Measurements from ENCODE around the gene PTPN1.
"Not testable (repeated sequence)": the region's sequence is repeated elsewhere in the genome, so short reads cannot be mapped to it uniquely, and the experiment has no call there.

Gene PTPN1

DNA sequence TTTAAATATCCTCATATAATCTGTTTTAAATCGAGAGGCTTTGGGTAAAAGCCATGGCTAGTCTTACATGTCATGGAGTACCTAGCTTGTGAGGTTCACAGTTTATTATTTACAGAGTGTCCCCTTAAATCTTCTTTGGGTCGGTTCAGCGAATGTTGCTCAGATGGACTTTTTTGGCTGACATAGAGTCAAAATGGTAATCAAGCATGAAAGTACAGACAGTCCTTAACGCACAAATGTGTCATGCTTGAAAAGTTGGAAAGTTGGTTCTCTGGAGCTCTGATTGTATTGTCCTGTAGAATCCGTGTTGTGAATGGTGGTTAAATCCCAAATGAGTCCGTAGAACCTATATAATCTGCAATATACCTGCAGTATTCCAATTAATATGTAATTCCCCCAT, 22.0 kb downstream of the PTPN1 start:
- DNase-seq, result no peak

DNA sequence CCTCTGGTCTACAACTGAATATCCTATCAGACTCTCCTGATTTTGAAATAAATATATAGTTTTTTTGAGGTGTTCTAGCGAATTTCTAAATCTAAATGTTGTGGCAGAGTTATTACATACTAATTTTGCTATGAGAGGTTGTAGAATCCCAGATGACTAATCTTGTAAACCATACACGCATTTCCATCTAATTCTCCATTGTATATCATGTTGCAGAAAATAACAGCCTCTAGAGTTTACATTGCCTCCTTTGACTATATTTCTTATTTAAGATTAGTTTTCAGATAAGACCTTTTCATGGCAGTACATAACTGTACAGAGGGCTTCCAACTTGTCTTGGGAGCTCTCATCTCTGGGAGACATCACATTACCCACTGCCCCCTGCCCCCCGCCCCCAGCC, 22.9 kb downstream of the PTPN1 start:
- no peak for DNase-seq

DNA sequence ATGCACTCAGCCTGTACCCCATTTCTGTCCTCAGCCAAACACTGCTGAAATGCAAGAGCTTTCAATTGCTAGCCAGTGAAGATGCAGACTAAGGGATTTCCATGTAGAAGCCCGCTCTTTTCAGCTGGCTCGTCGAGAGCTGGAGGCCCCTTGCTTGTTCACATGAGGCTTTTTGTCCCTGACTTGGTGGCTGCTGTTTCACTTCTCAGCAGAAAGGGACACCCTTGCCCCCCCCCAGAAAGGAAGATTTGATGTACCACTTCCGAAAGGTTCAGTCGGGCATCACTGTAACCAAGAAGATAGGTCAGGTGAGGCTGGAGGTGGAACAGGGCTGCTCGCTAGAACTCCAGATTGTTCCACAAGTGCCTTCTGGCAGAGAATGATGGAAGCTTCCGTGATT, 23.3 kb downstream of the PTPN1 start:
- DNase-seq, result no peak

DNA sequence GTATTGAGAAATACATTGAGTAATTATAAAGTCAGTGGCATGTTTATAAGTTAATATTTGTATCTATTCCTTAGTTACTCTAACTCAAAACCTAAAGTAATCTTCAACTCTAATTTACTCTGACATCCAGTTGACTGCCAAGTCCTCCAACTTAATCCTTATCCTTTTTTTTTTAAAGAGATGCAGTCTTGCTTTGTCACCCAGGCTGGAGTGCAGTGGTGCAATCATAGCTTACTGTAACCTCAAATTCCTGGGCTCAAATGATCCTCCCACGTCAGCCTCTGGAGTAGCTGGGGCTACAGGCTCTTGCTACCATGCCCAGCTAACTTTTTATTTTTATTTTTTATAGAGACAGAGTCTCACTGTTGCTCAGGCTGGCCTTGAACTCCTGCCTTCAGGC, 24.4 kb downstream of the PTPN1 start:
- peak; percentile 50 to 70 for DNase-seq

DNA sequence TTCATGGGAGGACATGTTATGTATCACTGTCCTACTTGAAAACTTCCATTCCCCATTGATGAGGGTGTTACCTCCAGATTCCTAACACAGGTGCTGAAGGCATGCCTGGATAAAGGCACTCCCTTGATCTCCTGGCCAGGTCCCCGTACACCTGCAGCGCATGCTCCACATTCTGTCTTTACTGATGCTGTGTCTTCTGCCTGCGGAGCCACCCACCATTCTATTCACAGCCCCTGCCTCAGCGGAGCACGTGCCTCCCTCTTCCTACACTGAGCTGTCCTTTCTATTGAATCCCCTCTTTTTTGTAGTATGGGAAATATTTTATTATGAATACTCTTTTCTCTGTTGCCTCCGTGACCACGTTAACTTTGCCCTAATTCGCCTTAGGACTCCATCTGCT, 25.0 kb downstream of the PTPN1 start:
- DNase-seq, result no peak

DNA sequence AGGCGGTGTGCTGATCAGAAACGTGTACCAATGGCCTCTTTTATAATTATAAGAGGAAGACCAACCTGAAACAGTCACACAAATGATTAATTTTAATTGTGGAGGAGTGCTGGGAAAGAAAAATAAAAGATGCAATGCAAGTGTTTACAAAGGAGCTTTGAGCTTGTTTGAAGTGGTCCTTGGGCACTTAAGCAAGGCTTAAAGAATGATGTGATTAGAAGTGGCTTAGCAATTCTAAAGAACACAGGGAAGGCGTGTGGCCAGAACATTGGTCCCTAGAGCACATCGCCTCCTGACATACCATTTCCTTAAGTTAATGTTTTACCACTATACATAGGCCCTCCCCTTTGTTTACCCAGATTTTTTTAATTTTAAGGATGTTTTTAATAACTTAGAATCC, 26.1 kb downstream of the PTPN1 start:
- no peak for DNase-seq

DNA sequence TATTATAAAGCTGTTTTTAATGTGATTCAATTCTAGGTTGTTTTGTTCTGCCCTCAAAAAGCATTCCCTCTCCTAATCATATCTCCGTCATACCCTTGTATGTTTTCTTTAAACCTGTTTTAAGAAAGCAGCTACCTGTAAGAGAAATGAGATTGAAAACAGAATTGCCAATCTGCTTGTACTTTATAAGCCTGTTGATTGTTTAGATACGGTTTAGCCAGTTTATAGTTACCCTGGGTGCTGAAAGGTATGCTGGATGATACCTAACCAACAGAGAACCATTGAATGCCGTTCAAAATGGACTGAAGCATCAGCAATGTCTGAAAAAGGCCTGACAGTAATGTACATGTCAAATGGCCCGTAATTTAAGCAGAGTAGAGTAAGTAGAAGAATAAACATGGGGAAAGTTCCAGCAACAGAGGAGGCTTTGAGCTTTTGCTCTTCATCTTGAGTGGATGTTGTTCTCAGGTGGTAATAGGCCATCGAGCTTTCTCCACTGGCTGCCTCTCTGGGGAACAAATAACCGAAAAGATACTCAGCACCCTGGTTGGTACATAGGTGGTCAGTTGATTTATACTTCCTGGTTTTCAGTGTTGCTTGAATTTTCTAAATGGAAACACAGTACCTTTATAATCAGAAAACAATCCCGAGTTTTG, 27.5 kb downstream of the PTPN1 start:
- DNase-seq, result no peak

DNA sequence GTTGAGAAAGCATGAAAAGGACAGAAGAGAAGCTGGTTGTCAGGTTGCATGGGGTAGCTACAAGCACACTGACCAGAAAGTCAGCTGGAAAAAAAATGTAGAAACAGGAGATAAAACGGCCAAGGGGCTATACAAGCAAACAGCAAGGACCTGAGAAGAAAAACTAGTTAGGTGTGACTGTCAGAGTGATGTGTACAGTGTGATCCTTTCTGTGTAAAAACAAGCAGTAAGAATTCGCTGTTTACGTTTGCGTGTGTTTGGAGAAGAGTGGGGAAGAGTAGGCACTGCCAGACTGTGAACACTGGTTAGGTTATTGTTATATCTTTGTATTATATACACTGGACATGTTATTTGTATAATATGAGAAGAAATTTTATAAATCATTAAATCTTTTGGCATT, 28.1 kb downstream of the PTPN1 start:
- DNase-seq, result no peak

DNA sequence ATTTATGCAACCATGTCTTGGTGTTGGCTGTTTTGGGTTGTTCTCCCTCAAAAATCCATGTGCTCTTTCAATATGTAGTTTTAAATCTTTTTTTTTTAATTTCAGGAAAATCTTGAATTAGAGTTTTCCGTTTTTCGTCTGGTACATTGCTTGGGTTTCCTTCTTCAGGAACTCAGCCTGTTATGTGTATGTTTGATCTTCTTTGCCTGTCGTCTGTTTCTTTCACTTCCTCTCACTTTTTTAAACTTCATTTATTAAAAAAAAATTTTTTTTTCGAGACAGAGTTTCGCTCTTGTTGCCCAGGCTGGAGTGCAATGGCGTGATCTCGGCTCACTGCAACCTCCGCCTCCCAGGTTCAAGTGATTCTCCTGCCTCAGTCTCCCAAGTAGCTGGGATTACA, 29.6 kb downstream of the PTPN1 start:
- not testable (repeated sequence) for DNase-seq

DNA sequence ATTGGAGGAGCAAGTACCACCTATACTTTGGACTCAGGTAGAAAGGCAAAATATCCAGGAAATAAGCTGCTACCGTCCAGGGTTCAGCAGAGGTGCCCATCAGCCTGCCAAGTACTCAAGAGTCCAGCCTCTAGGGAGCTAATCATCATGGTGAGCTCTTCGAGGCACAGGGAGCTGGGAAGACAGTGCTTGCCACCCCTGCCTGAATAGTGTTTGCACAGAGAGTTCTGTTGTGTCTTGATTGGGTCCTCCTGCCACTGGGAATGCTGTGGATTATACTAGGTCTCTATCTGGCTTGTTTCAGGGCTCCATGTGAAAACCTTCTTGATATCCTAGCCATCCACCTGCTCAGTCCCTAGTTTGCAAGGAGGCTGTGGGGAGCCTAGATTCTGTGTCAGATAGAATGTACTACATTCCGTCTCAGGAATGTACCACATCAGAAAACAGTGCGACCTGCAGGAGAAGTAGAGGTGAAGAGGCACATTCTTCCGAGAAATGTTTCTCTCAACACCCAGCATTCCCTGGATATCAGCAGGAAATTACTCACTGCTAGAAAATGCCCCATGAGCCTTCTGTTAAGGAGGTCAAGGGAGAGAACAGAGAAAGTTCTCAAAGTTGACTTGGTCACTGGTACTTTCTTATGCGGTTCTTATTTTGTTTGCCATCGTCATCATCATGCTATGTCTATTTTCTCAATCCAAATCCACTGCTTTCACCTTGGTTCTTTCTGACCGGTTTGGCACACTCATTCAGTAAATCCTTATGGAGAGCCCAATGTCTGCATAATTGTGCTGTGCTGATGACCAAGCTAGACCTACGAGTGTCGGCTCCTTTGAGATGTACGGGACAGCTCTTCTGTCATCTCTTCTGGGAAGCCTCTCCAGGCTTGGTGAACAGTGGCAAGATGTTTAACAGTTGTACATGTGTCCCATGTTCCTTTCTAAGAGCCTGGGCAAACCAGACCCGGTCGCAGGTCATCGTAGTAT, 30.7 kb downstream of the PTPN1 start:
- DNase-seq, result no peak

DNA sequence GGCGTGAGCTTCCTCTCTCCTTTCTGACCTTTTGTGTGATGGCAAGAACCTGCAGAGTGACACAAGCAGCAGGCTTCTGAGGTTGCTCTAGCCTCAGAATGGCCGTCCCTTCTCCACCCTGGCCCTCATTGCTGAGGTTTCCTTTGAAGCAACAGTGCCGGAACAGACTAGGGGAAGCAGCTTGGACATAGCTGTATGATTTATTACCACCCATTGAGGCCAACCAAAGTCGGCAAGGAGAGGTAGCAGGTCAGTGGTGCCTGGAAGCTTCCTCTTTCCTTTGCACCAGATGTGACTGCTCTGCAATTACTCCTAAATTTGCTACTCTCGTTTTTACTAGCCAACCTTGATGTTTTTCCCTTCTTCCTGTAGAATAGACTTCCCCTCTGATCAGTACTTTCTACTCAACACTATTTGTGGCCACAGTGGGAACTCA, 31.4 kb downstream of the PTPN1 start:
- DNase-seq, result peak; percentile 19 to 33

DNA sequence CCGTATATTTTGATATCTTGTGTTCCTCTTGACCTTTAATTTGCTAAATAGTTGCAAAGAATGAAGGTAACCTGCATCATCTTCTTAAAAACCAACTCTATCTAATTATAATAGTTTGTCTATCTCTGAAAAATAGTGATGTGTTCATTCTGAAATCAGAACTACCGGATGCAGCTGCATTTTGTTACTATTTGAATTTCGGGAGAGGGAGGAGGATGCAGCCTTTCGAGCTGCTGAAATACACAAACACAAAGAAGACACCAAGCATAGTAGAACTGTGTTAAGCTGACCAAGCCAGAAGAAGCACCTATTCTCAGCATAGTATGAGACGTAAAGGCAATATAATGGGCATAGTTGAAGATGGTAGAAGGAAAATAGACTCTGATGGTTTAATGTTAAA, 33.1 kb downstream of the PTPN1 start:
- no peak for DNase-seq

DNA sequence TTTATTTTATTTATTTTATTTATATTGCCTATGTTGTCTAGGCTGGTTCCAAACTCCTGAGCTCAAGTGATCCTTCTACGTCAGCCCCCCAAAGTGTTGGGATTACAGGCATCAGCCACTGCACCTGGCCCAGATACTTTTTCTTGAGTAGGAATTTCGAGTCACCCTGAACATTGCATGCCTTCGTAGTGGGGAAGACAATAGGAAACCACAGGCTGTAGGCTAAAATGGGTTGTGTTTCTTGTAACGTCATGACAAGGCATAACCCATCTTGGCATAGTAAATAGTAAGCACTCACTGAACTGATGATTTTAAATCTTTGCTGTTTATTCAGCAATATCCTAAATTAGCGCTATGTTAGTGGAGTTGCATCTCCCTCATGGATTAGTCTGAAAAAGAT, 34.9 kb downstream of the PTPN1 start:
- DNase-seq, result no peak

DNA sequence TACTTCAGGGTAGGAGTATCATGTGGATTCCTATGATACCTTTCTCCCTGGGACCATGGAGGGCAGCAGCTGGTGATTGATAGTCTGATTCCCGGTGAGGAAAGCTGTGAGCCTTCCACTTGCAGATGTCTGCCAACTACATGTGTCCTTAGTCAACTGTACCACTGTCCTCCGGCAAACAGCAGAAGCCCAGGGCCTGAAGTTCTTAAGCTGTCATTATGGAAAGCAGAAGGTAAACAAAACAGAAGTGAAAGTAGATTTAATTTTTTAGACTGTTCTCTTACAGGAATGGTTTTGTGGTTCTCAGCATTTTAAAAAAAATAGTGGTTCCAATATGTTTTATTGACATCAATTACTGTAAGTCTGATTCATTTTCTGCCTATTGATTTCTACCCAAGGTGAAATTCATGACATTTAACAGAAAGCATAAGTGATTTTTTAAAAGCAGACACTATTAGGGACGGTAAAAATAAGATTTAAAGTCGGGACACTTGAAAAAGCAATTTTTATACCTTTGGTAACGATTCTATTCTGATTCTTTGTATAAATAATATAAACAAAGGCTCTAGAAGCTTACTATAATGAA, 36.6 kb downstream of the PTPN1 start:
- DNase-seq, result peak; percentile 51 to 58

DNA sequence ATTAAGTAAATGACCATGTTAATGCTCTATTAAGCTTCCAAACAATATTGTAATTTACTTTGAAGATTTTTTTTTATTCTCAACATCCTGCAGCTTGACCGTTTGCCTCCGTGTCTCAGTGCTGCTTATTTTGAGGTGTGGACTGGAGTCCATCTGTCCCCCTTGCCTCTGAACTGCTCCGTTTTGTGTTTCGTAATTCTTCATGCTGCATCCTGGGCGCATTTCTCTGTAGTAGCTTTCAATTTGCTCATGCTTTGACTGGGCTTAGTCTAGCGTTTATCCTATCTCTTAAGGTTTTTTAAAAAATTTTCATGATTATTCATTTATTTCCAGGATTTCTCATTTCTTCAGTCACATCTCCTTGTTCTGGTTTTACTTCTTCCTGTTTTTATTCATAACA, 37.8 kb downstream of the PTPN1 start:
- DNase-seq, result no peak

DNA sequence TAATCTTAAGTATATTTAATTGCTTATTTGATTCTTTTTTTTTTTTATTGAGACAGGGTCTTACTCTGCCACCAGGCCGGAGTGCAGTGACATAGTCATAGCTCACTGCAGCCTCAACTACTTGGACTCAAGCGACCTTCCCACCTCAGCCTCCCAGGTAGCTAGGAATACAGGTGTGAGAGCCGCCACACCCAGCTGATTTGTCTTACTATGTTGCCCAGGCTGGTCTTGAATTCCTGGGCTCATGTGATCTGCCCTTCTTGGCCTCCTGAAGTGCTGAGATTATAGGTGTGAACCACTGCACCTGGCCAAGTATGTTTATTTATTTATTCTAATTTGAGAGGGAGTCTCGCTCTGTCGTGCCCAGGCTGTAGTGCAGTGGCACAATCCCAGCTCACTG, 38.2 kb downstream of the PTPN1 start:
- DNase-seq, result no peak

DNA sequence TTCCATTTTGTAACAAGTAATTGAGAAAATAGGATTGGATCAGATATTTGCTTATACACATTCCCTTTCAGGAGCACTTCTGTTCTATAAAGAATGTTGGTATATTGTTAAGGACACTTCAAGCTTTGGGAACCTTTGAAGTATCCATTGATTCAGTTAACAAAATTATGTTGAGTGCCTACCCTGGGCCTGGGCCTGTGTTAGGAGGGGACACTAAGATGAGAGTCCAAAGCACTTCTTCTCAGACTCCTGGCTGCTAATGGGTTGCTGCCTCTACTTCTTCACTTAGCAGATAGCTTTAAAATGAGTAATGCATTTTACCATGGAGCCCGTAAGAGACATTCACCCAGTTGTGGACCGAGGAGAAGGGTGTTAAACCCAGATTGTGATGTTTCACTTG, 40.3 kb downstream of the PTPN1 start:
- no peak for DNase-seq

DNA sequence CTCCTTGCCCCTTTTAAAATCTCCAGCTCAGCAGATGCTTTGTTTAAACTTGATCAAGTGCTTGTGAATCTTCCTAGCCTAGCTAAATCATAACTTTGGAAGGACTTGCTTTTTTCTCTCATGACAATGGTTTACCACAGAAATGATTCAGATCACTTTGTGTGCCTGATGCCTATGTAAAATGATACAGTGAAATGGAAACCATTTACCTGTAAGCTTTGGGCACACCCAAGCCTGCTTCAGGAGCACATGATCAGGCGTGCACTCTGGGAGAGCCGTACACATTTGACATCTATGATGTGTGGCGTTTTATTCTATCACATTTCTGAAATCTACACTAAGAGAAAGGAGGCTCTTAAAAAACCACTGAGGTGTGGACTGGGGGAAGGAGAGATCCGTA, 41.1 kb downstream of the PTPN1 start:
- no peak for DNase-seq

DNA sequence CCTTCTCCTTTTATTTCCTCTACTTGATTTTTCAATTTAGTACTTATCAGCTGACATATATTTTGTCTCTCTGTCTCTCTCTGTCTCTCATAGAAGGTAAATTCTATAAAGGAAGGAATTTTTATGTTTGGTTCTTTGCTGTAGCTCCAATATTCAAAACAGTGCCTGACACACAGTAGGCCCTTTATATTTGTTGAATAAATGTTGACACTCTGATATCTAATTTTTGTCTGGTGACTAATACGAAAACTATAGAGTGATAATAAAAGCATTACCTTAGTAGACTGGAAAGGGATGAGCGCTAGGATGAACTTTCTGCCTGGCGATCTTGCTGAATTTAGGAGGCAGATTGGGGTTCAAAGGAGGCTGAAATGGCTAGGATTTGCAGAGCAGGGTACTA, 42.8 kb downstream of the PTPN1 start:
- DNase-seq, result no peak

DNA sequence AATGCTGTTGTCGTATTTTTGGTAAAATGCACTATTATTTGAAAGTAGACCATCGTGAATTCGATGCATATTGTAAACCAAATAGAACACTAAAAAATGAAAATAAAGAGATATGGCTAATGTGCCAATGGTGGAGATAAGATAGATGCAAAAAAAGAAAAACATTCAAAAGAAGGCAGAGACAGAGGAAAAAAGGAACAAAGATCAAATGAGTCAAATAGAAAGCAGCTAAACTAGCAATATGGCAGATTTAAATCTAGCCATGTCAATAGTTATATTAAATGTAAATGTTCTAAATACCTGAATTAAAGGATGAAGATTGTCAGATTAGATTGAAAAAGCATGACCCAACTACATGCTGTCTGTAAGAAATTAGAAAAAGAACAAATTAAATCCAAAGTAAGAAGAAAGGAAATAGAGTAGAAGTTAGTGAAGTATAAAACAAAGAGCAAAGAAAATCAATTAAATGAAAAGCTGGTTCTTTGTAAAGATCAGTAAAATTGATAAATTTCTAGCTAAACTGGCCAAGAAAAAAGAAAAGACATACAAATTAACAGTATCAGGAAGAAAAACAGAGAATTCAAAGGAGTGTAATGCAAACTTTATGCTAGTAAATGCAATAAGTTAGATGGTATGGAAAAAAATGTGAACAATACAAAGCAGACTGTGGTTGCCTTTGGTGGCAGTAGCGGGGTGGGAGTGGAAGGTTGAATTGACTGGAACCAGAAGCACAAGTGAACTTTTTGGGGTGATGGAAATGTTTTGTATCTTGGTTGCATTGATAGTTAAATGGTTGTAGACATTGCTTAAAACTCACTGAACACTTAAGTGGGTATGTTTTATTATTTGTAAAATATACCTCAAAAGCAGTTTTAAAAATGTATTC, 44.8 kb downstream of the PTPN1 start:
- no peak for DNase-seq

DNA sequence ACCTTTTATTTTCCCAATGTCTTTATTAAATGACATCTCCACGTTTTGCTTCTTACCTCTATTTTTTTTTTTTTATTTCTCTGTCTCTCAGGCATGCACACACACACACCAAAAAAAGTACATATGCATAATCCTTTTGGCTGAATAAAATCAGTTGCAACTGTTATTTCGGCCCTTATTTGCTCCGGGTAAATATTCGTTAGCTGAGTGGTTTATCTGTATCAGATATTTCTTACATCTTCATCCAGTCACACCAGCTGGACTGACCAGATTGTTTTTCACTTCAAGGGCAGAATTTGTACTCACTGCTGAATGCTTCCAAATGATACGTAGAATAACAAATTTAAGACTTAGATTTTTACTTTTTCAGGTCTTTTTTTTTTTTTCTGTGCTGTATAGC, 45.5 kb downstream of the PTPN1 start:
- no peak for DNase-seq

DNA sequence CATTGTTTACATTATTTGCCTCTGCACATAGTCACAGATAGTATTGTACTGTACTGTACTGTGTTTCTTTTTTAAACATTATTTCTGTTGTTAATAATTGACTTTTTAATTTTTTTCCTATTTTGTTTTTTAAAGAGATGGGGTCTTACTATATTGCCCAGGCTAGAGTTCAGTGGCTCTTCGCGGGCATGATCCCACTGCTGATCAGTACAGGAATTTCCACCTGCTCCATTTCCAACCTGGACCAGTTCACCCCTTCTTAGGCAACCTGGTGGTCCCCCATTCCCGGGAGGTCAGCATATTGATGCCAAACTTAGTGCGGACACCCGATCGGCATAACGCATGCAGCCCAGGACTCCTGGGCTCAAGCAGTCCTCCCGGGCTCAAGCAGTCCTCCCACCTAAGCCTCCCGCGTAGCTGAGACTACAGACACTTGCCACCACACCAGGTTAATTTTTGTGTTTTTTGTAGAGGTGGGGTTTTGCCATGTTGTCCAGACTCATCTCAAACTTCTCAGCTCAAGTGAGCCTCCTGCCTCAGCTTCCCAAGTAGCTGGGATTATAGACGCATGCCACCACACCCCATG, 47.5 kb downstream of the PTPN1 start:
- no peak for DNase-seq

Measured in inflammatory macrophage (primary cell).